Activated naive CD4-positive, alpha-beta T cell treated with anti-CD3 and anti-CD28 coated beads for 36 hours (primary cell): ENCODE data around the gene ZRANB1. TPM values are rescaled to one million over a fixed set of nuclear protein-coding genes. Genes with fewer than 3 reads are reported as not detected.

Experiments used
- CTCF ChIA-PET: fragments of 350-600 bp; sonication (Branson Sonifier 250); formaldehyde crosslinking; loops from one replicate; lab custom pipeline; 2021; ENCODE audit warnings: antibody characterized with exemption; lab: Charles Lee
- DNase-seq: peaks from one replicate; pipeline ENCODE4 v3.0.0-alpha.2; 2020
- H3K27ac Mint-ChIP-seq: one replicate; pipeline ENCODE4 v1.8.0; 2021; ENCODE audit warnings: mild to moderate bottlenecking, mixed read lengths
- H3K27me3 Mint-ChIP-seq: one replicate; pipeline ENCODE4 v1.8.0; 2021; ENCODE audit warnings: low read depth, mixed read lengths
- H3K36me3 Mint-ChIP-seq: one replicate; pipeline ENCODE4 v1.8.0; 2021; ENCODE audit warnings: low read depth, mixed read lengths
- H3K4me1 Mint-ChIP-seq: one replicate; pipeline ENCODE4 v1.8.0; 2021; ENCODE audit warnings: low read depth, mixed read lengths
- H3K4me3 Mint-ChIP-seq: one replicate; pipeline ENCODE4 v1.8.0; 2021; ENCODE audit warnings: mild to moderate bottlenecking, moderate library complexity, mixed read lengths
- H3K9me3 Mint-ChIP-seq: one replicate; pipeline ENCODE4 v1.8.0; 2021; ENCODE audit warnings: mixed read lengths
- intact Hi-C: fragments of 100-400 bp; cut with micrococcal nuclease; formaldehyde crosslinking; loops from one replicate; pipeline ENCODE4 v1.15.1; 2023
- total RNA-seq, 2 experiments: library from RNA; stranded (reverse); gene quantifications; one replicate each; pipeline ENCODE4 v1.2.3, GENCODE V29; 2021

The ZRANB1 gene
- total RNA-seq, 2 experiments from 2014 or later = 10.1 to 10.8 TPM

DNA sequence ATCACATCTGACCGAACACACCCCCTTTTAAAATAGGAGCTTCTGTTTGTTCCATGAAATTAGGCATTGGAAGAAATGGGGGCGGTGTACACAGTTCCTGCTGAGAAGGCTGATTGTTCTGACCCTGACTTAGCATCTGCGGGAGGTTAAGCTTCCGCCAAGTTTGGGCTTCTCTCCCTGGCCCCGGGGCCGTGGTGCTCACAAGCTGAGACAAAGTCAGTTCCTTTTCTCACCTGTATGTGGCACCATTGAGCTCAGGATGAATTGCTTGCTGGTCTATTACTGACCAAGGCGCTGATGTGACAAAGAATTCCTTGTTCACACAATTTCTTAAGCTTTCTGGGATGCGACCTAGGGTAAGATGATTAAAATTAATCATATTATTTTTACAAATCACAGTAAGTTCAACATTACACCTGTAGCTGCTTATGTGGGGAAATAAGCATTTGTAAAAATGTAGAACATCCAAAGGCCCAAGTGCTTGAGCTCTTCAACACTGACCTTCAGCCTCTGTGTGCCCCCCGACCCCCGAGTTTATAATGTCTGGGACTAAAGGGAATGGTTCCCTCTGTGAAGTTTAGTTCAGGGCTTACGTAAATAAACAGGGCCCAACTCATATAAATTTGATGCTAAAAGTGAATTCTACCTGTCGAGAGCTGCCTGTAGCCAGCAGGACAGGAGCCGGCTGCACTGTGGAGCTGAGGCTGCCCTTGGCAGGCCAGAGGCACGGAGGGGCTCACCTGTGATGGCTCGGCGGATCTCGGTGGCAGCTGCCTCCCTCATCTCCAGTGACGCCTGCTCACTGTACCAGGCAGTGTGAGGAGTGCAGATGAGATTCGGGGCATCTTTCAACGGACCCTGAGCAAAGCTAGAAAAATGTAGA lies 50.8 kb downstream of the ZRANB1 start:
- CTCF ChIA-PET = interaction anchor here (0.5 to 1.8 kb wide), 12 partner anchors 9 to 1412 kb away, joined by 3 to 7 read pairs (median 4); no protein-coding TSS in a partner anchor
- intact Hi-C loops = loop anchor here (5.0 kb wide), 1 partner anchor 70 kb away; no protein-coding TSS in a partner anchor
- peak; percentile 49 for DNase-seq
- Mint-ChIP-seq H3K4me3 (no peak overlapping the region), H3K27me3 (no peaks in the 10 kb centered on the region), H3K4me1 (peaks cover 8% of the 10 kb centered on the region), H3K9me3 (no peaks in the 10 kb centered on the region), H3K27ac (no peak overlapping the region), H3K36me3 (peaks cover 10% of the 10 kb centered on the region)

DNA sequence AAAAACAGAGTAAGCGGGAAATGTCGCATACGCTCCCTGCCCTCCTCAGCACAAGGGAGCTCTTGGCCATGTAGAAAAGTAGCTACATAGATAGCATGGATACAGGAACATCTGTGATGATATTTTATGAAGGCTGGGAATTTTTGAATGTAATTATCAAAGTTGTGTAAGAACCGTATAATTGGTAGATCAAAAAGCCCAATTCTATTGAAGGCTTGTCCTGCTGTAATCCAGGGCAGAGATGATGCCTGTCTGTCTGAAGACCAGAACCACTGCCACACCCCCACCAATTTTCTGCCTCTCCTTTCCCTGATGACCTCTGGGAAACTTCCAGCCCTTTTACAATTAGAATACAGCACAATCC lies 51.4 kb downstream of the ZRANB1 start:
- H3K9me3 Mint-ChIP-seq = no peaks in the 10 kb centered on the region
- intact Hi-C loops = loop anchor here (5.0 kb wide), 1 partner anchor 69 kb away; no protein-coding TSS in a partner anchor
- no peak for DNase-seq
- CTCF ChIA-PET = interaction anchor here (0.5 to 1.7 kb wide), 5 partner anchors 9 to 137 kb away, joined by 3 to 7 read pairs (median 4); no protein-coding TSS in a partner anchor
- peaks cover 7% of the 10 kb centered on the region for H3K4me1 Mint-ChIP-seq
- H3K27ac Mint-ChIP-seq = no peak overlapping the region
- no peak overlapping the region for H3K4me3 Mint-ChIP-seq
- peaks cover 10% of the 10 kb centered on the region for H3K36me3 Mint-ChIP-seq
- no peaks in the 10 kb centered on the region for H3K27me3 Mint-ChIP-seq

DNA sequence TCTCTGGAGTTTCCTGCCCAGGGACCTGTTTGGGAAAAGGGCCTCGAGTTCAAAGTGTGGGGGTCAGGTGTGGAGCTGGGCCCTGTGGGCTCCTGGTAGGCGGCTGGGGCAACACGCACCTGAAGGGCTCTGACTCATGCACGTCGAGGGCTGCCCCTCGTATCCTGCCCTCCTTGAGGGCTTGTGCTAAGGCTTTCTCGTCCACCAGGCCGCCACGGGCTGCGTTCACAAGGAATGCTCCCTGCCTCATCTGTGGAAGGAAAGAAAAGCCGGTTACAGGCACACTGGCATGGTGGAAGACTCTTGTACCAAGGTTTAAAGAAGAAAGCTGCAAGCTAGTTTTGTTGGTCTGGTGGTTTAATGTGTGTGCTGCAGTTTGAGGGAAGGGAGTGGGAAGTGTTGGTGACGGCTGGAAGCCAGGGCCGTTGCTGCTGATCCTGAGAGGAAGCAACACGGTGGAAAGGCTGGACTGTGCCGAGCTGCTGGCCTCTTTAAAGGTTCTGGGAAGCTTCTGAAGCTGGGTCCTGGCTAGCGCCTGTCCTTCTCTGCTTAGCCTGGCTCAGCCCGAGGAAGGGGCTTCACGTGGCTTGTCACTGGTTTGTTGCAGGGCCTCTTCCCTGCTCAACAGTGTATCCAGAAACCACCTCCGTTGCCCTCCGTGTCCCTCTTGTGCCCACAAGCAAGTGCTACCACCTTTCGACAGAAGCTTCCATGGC lies 52.0 kb downstream of the ZRANB1 start:
- H3K27ac Mint-ChIP-seq = no peak overlapping the region
- H3K4me1 Mint-ChIP-seq = peaks cover under 1% of the 10 kb centered on the region
- DNase-seq = no peak
- no peaks in the 10 kb centered on the region for H3K27me3 Mint-ChIP-seq
- no peaks in the 10 kb centered on the region for H3K9me3 Mint-ChIP-seq
- no peak overlapping the region for H3K4me3 Mint-ChIP-seq
- intact Hi-C loops = loop anchor here (5.0 kb wide), 1 partner anchor 68 kb away; no protein-coding TSS in a partner anchor
- CTCF ChIA-PET = no interaction called here
- peaks cover 10% of the 10 kb centered on the region for H3K36me3 Mint-ChIP-seq

DNA sequence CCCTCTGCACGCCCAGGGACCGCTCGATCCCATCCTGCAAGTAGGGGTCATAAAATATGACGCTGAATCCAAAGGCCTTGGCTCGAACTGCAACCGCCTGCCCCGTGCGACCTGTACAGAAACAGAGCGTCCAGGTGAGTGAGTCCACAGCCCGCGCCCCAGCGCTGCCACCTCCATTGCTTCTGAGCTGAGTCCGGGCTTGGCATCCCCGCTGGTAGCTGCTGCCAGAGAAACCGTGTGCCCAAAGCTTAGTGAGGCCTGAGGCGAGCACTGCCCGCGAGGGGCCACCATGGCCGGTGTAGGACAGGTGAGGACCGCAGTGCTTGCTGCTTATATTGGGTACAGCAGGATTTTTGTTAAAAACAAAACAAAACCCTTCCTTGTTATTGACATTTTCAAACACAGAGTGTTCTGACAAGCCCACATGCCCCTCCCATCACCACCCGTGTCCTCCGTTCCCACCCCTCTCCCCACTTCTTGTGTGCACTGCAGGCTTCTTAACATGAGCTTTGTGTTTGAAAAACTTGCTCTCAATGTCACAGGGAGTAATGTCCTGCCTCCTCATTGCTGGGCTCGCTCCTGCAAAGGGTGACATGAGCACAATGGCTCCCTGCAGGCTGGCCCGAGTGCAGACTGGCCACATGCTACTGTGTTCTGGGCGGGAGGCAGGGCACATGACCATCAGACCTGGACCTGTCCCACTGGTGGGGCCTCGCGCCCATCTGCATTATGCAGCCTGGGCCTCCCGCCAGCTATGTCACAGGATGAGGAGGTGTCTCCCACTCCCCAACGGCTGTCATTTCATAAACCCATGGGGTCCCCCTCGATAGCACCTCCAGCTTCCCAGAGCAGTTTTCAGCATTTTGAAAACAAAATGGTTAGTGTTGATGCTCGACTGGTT lies 52.9 kb downstream of the ZRANB1 start:
- intact Hi-C loops = loop anchor here (5.0 kb wide), 1 partner anchor 67 kb away; no protein-coding TSS in a partner anchor
- Mint-ChIP-seq H3K4me1 (no peaks in the 10 kb centered on the region), H3K27me3 (no peaks in the 10 kb centered on the region), H3K4me3 (no peak overlapping the region), H3K36me3 (peaks cover 3% of the 10 kb centered on the region), H3K27ac (no peak overlapping the region), H3K9me3 (no peaks in the 10 kb centered on the region)
- no peak for DNase-seq
- CTCF ChIA-PET = no interaction called here

GRCh38 chr10:124995605-124996004 lies 53.7 kb downstream of the ZRANB1 start:
- intact Hi-C loops = no loop called here
- Mint-ChIP-seq H3K27ac (no peak overlapping the region), H3K4me3 (no peak overlapping the region), H3K36me3 (peaks cover under 1% of the 10 kb centered on the region), H3K4me1 (no peaks in the 10 kb centered on the region), H3K9me3 (no peaks in the 10 kb centered on the region), H3K27me3 (no peaks in the 10 kb centered on the region)
- DNase-seq = no peak
- CTCF ChIA-PET = no interaction called here

- Mint-ChIP-seq H3K4me1 (no peaks in the 10 kb centered on the region), H3K27ac (no peak overlapping the region), H3K4me3 (no peak overlapping the region), H3K27me3 (no peaks in the 10 kb centered on the region), H3K36me3 (no peaks in the 10 kb centered on the region), H3K9me3 (no peaks in the 10 kb centered on the region)
- intact Hi-C loops = no loop called here
- CTCF ChIA-PET = interaction anchor here (1.0 kb wide), 1 partner anchor 11 kb away, joined by 5 read pairs; no protein-coding TSS in a partner anchor
- DNase-seq = no peak
Observed at GRCh38 chr10:124996127-124996853, 54.4 kb downstream of the ZRANB1 start.

GRCh38 chr10:124996854-124997215 lies 54.9 kb downstream of the ZRANB1 start:
- Mint-ChIP-seq H3K27me3 (no peaks in the 10 kb centered on the region), H3K4me3 (no peak overlapping the region), H3K36me3 (no peaks in the 10 kb centered on the region), H3K9me3 (no peaks in the 10 kb centered on the region), H3K4me1 (no peaks in the 10 kb centered on the region), H3K27ac (no peak overlapping the region)
- intact Hi-C loops = no loop called here
- no peak for DNase-seq
- CTCF ChIA-PET = interaction anchor here (1.0 kb wide), 1 partner anchor 11 kb away, joined by 5 read pairs; no protein-coding TSS in a partner anchor

- no peaks in the 10 kb centered on the region for H3K36me3 Mint-ChIP-seq
- no peak for DNase-seq
- H3K4me1 Mint-ChIP-seq = no peaks in the 10 kb centered on the region
- CTCF ChIA-PET = interaction anchor here (1.0 kb wide), 1 partner anchor 10 kb away, joined by 5 read pairs; no protein-coding TSS in a partner anchor
- H3K4me3 Mint-ChIP-seq = no peak overlapping the region
- intact Hi-C loops = no loop called here
- no peak overlapping the region for H3K27ac Mint-ChIP-seq
- no peaks in the 10 kb centered on the region for H3K9me3 Mint-ChIP-seq
- no peaks in the 10 kb centered on the region for H3K27me3 Mint-ChIP-seq
Observed at GRCh38 chr10:124997306-124997705, 55.4 kb downstream of the ZRANB1 start.

- H3K27ac Mint-ChIP-seq = no peak overlapping the region
- H3K4me1 Mint-ChIP-seq = no peaks in the 10 kb centered on the region
- no peak for DNase-seq
- intact Hi-C loops = no loop called here
- CTCF ChIA-PET = no interaction called here
- H3K36me3 Mint-ChIP-seq = no peaks in the 10 kb centered on the region
- no peaks in the 10 kb centered on the region for H3K9me3 Mint-ChIP-seq
- H3K4me3 Mint-ChIP-seq = no peak overlapping the region
- H3K27me3 Mint-ChIP-seq = no peaks in the 10 kb centered on the region
Observed at GRCh38 chr10:124997771-124998623, 56.1 kb downstream of the ZRANB1 start.

- H3K36me3 Mint-ChIP-seq = no peaks in the 10 kb centered on the region
- intact Hi-C loops = no loop called here
- H3K4me3 Mint-ChIP-seq = no peak overlapping the region
- no peaks in the 10 kb centered on the region for H3K27me3 Mint-ChIP-seq
- DNase-seq = no peak
- CTCF ChIA-PET = interaction anchor here (0.6 kb wide), 1 partner anchor 1374 kb away, joined by 3 read pairs; no protein-coding TSS in a partner anchor
- H3K4me1 Mint-ChIP-seq = no peaks in the 10 kb centered on the region
- no peaks in the 10 kb centered on the region for H3K9me3 Mint-ChIP-seq
- no peak overlapping the region for H3K27ac Mint-ChIP-seq
Observed at GRCh38 chr10:124998624-124999291, 56.8 kb downstream of the ZRANB1 start.
